Measurements from ENCODE around the gene TOB1.

The TOB1 gene

GRCh38 chr17:50828508-50829170, 37.5 kb downstream of the TOB1 start:
- Histone ChIP-seq H3K4me2 (ENCODE audit: insufficient read depth, low read length) (no peak overlapping the region), H3K4me1 (ENCODE audit: insufficient read depth, low read length) (no peaks in the 10 kb centered on the region), H4K20me1 (ENCODE audit: insufficient read depth, low read length) (no peaks in the 10 kb centered on the region), H3K36me3 (ENCODE audit: insufficient read depth, low read length) (no peaks in the 10 kb centered on the region), H3K27me3 (ENCODE audit: insufficient read depth, low read length, poor library complexity) (no peaks in the 10 kb centered on the region), H3K9me3 (ENCODE audit: insufficient read depth, low read length, severe bottlenecking) (no peaks in the 10 kb centered on the region), H3K4me3 (ENCODE audit: low read depth in 1 of 2, low read length in 2 of 2) (no peak overlapping the region), H3K27ac (ENCODE audit: low read length) (no peak overlapping the region), H3K9ac (ENCODE audit: low read depth, low read length) (no peak overlapping the region), H2AFZ (ENCODE audit: low read depth, low read length) (no peak overlapping the region), H3K79me2 (ENCODE audit: insufficient read depth, low read length) (no peaks in the 10 kb centered on the region)
- DNase-seq (no peak), ATAC-seq (ENCODE audit: insufficient read depth, low read depth) (no peak)
- no peak for TF ChIP-seq CTCF (IDR thresholded peaks at IDR 0.05; ENCODE audit: borderline replicate concordance, extremely low read depth, low read length, poor library complexity, severe bottlenecking)
- TF ChIP-seq EZH2 (IDR thresholded peaks at IDR 0.05; ENCODE audit: borderline replicate concordance, low read depth, low read length, severe bottlenecking), result no peak

GRCh38 chr17:50825188-50825587, 41.0 kb downstream of the TOB1 start:
- Histone ChIP-seq H3K4me1 (ENCODE audit: insufficient read depth, low read length) (no peaks in the 10 kb centered on the region), H3K9ac (ENCODE audit: low read depth, low read length) (no peak overlapping the region), H3K27ac (ENCODE audit: low read length) (no peak overlapping the region), H3K79me2 (ENCODE audit: insufficient read depth, low read length) (no peaks in the 10 kb centered on the region), H3K4me2 (ENCODE audit: insufficient read depth, low read length) (no peak overlapping the region), H3K36me3 (ENCODE audit: insufficient read depth, low read length) (no peaks in the 10 kb centered on the region), H2AFZ (ENCODE audit: low read depth, low read length) (no peak overlapping the region), H4K20me1 (ENCODE audit: insufficient read depth, low read length) (no peaks in the 10 kb centered on the region), H3K4me3 (ENCODE audit: low read depth in 1 of 2, low read length in 2 of 2) (no peak overlapping the region), H3K27me3 (ENCODE audit: insufficient read depth, low read length, poor library complexity) (no peaks in the 10 kb centered on the region), H3K9me3 (ENCODE audit: insufficient read depth, low read length, severe bottlenecking) (no peaks in the 10 kb centered on the region)
- DNase-seq (no peak), ATAC-seq (ENCODE audit: insufficient read depth, low read depth) (no peak)
- TF ChIP-seq CTCF (IDR thresholded peaks at IDR 0.05; ENCODE audit: borderline replicate concordance, extremely low read depth, low read length, poor library complexity, severe bottlenecking) (no peak), EZH2 (IDR thresholded peaks at IDR 0.05; ENCODE audit: borderline replicate concordance, low read depth, low read length, severe bottlenecking) (no peak)

- Histone ChIP-seq H4K20me1 (ENCODE audit: insufficient read depth, low read length) (no peaks in the 10 kb centered on the region), H3K9me3 (ENCODE audit: insufficient read depth, low read length, severe bottlenecking) (no peaks in the 10 kb centered on the region), H3K4me2 (ENCODE audit: insufficient read depth, low read length) (no peak overlapping the region), H3K4me3 (ENCODE audit: low read depth in 1 of 2, low read length in 2 of 2) (no peak overlapping the region), H3K4me1 (ENCODE audit: insufficient read depth, low read length) (no peaks in the 10 kb centered on the region), H3K36me3 (ENCODE audit: insufficient read depth, low read length) (no peaks in the 10 kb centered on the region), H3K9ac (ENCODE audit: low read depth, low read length) (no peak overlapping the region), H3K27ac (ENCODE audit: low read length) (no peak overlapping the region), H3K27me3 (ENCODE audit: insufficient read depth, low read length, poor library complexity) (peaks cover 3% of the 10 kb centered on the region), H3K79me2 (ENCODE audit: insufficient read depth, low read length) (no peaks in the 10 kb centered on the region), H2AFZ (ENCODE audit: low read depth, low read length) (no peak overlapping the region)
- ATAC-seq (ENCODE audit: insufficient read depth, low read depth) (no peak), DNase-seq (no peak)
- TF ChIP-seq CTCF (IDR thresholded peaks at IDR 0.05; ENCODE audit: borderline replicate concordance, extremely low read depth, low read length, poor library complexity, severe bottlenecking) (no peak), EZH2 (IDR thresholded peaks at IDR 0.05; ENCODE audit: borderline replicate concordance, low read depth, low read length, severe bottlenecking) (no peak)
Observed at GRCh38 chr17:50824429-50824828, 41.7 kb downstream of the TOB1 start.
